ENCODE results near the gene REV1.

DNA sequence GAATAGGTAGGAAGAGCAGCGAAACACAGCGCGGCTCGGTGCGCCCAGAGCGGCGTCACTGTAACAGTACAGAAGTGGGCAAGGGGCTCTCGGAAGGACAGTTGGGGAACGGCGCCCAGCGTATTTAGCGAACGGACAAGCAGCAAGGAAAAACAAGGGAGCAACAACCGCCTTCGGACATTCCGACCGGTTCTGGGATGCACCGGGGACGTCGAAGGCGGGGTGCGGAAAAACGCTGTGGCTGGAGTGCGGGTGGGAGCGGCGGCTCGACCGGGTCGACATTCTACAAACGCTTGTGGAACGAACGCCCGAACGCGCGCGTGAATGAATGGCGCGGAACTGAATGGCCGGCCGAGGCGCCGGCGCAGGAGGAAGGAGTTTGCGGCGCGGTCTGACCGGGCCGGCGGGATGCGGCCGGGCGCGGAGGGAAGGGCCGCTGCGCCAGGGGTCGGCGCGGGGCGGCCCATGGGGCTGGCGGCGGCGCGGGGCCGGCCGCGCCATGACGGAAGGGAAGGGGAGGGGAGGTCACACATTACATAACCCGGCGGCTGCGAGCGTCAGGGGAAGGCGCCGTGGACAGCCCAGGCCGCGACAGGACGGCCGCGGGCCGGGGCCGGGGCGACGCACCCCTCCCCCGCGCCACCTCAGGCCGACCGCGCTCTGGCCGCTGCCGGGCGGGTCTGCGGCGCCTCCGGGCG, 605 bp downstream of the REV1 start:
- TF ChIP-seq CTCF (conservative IDR thresholded peaks at IDR 0.05; ENCODE audit: low read length) (no peak), EZH2phosphoT487 (IDR thresholded peaks at IDR 0.05; ENCODE audit: borderline replicate concordance, low read depth, low read length) (no peak)
